Gastrocnemius medialis (tissue), 4 donors: ENCODE results near the gene SRGAP2B. TPM values are rescaled to one million over a fixed set of nuclear protein-coding genes. Genes with fewer than 3 reads are reported as not detected.
"Not testable (repeated sequence)": the region's sequence is repeated elsewhere in the genome, so short reads cannot be mapped to it uniquely, and the experiment has no call there.

Experiments used
- ATAC-seq, 2 donors: fragments of 150-250 bp; one replicate each; pipeline ENCODE4 v1.9.1; 2016
- DNase-seq, 2 donors: peaks; one replicate each; pipeline ENCODE4 v3.0.0-alpha.2; 2019
- H3K27ac ChIP-seq, 4 donors: fragments of 200-600 bp; sonication (generic); 1 replicate in 1 of 4; 2 replicates in 3 of 4; pipeline ENCODE4 v1.5.1; 2016 to 2018; ENCODE audit warnings: mild to moderate bottlenecking in 2 of 4, moderate library complexity in 1 of 4
- H3K27me3 ChIP-seq, 3 donors: fragments of 200-600 bp; sonication (generic) in 2 of 3; 1 replicate in 1 of 3; 2 replicates in 2 of 3; pipeline versions ENCODE4 v1.5.1 to v1.6.0; 2016 to 2019; ENCODE audit warnings: mild to moderate bottlenecking in 1 of 3, moderate library complexity in 1 of 3
- H3K36me3 ChIP-seq, 2 donors: fragments of 200-600 bp; sonication (generic) in 1 of 2; one replicate each; pipeline ENCODE4 v1.5.1; 2017 to 2018
- H3K4me1 ChIP-seq, 2 donors: fragments of 200-600 bp; sonication (generic) in 1 of 2; one replicate each; pipeline ENCODE4 v1.5.1; 2016 to 2017; ENCODE audit warnings: mild to moderate bottlenecking in 2 of 2
- H3K4me3 ChIP-seq, 4 donors: fragments of 200-600 bp; sonication (generic) in 3 of 4; 1 replicate in 1 of 4; 2 replicates in 3 of 4; pipeline ENCODE4 v1.5.1; 2016 to 2019; ENCODE audit warnings: mild to moderate bottlenecking in 2 of 4
- H3K9me3 ChIP-seq, 3 donors: fragments of 200-600 bp; sonication (generic) in 2 of 3; 1 replicate in 1 of 3; 2 replicates in 2 of 3; pipeline ENCODE4 v1.5.1; 2016 to 2019
- in situ Hi-C, 4 donors: fragments of 200-750 bp; cut with MboI; loops; one replicate each; pipeline versions ENCODE4 v1.15.0 to v1.8.0; 2017; ENCODE audit warnings: low sequenced_read_pairs in 4 of 4
- intact Hi-C: fragments of 100-400 bp; cut with DNase I; formaldehyde crosslinking; loops from one replicate; pipeline ENCODE4 v1.15.1; 2023; ENCODE audit warnings: low total_unique reads
- total RNA-seq, 4 donors: library from RNA; depleted of rRNA; stranded (reverse); fragments of >200 nt; gene quantifications; one replicate each; pipeline versions ENCODE4 v1.1.0 to v1.2.3, GENCODE V29; 2016

SRGAP2B gene
- total RNA-seq, 4 donors from 2014 or later: 1.4 to 10.5 (median 3.3) TPM

DNA sequence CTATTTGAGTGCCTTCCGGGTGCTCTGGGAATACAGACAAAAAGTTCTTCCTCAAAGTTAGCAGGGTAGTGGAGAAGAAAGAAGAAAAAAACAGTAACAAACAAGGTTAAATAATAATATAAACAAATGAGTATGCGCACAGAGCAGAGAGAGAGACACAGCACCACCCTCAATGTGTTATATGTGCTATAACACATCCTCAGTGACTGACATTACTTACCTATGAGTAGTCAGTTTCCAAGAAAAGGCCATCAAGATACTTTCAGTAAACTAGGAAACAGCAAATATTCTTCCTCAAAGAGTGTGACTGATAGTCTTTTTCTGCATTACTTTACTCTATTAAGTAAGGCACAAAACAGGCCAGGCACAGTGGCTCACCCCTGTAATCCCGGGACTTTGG is 93.7 kb downstream of the SRGAP2B start:
- intact Hi-C loops, H3K36me3 ChIP-seq, H3K27ac ChIP-seq, H3K27me3 ChIP-seq, DNase-seq, H3K4me1 ChIP-seq, H3K9me3 ChIP-seq, H3K4me3 ChIP-seq, ATAC-seq, in situ Hi-C loops: not testable (repeated sequence)

DNA sequence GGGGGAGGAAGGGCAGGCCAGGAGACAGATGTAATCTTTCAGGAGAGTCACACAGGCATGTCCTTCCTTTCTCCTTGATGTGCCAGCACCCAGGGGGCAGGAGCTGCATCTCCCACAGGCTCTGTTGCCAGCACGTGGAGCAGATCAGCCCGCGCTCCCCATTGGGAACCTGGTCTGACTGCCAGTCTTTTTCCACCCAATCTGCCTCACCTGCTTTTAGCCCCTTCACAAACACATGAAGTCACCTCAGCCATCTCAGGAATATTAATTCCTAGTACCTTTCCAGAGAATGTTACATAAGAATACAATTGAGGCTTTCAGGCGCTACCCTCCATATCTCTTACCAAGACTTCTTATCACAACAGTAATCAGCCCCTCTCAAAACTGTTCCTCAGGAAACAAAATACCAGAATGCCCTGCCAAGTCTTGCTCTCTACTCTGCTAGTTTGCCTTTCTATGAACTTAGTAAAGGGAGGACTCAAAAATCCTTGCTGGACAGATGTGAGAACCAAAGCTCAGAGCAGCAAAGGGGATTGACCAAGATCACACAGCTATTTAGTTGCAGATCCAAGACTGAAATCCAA is 94.3 kb downstream of the SRGAP2B start:
- H3K4me3 ChIP-seq, H3K9me3 ChIP-seq, in situ Hi-C loops, intact Hi-C loops, H3K27me3 ChIP-seq, H3K36me3 ChIP-seq, ATAC-seq, H3K27ac ChIP-seq, H3K4me1 ChIP-seq, DNase-seq: not testable (repeated sequence)

- H3K4me1 ChIP-seq, in situ Hi-C loops, H3K9me3 ChIP-seq, intact Hi-C loops, ATAC-seq, H3K27ac ChIP-seq, H3K4me3 ChIP-seq, DNase-seq, H3K27me3 ChIP-seq, H3K36me3 ChIP-seq: not testable (repeated sequence)
Measured at GRCh38 chr1:145000074-145000742, 94.9 kb downstream of the SRGAP2B start.

- DNase-seq, H3K27ac ChIP-seq, H3K27me3 ChIP-seq, in situ Hi-C loops, ATAC-seq, H3K9me3 ChIP-seq, intact Hi-C loops, H3K4me3 ChIP-seq, H3K4me1 ChIP-seq, H3K36me3 ChIP-seq: not testable (repeated sequence)
Measured at GRCh38 chr1:144998981-144999273, 96.2 kb downstream of the SRGAP2B start.

- H3K36me3 ChIP-seq, ATAC-seq, in situ Hi-C loops, DNase-seq, intact Hi-C loops, H3K27ac ChIP-seq, H3K9me3 ChIP-seq, H3K27me3 ChIP-seq, H3K4me1 ChIP-seq, H3K4me3 ChIP-seq: not testable (repeated sequence)
Measured at GRCh38 chr1:144998134-144998980, 96.8 kb downstream of the SRGAP2B start.

GRCh38 chr1:144995833-144996410 is 99.2 kb downstream of the SRGAP2B start:
- intact Hi-C loops, in situ Hi-C loops, H3K4me3 ChIP-seq, H3K4me1 ChIP-seq, H3K36me3 ChIP-seq, DNase-seq, H3K27ac ChIP-seq, H3K27me3 ChIP-seq, H3K9me3 ChIP-seq: not testable (repeated sequence)
- ATAC-seq: peak in 1 of 2 donors; percentile 53

DNA sequence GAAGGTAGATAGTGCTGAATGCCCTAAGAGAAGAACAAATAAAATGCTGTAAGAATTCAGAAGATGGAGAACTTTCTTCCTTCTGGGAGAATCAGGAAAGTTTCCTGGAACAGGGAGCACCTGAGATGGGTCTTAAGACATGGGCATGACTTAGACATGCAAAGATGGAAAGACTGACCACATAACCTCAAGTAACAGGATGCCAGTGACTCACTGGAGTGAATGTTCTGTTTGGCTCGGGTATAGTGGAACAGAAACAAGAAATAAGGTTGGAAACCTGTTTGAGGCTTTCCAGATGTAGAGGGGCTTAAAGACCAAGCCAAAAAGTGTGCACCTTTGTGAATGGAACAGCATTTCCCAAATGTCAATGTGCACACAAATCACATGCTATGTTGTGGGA is 102.2 kb downstream of the SRGAP2B start:
- intact Hi-C loops, H3K4me3 ChIP-seq, in situ Hi-C loops, H3K27me3 ChIP-seq, DNase-seq, H3K4me1 ChIP-seq, H3K9me3 ChIP-seq, H3K36me3 ChIP-seq, ATAC-seq, H3K27ac ChIP-seq: not testable (repeated sequence)

DNA sequence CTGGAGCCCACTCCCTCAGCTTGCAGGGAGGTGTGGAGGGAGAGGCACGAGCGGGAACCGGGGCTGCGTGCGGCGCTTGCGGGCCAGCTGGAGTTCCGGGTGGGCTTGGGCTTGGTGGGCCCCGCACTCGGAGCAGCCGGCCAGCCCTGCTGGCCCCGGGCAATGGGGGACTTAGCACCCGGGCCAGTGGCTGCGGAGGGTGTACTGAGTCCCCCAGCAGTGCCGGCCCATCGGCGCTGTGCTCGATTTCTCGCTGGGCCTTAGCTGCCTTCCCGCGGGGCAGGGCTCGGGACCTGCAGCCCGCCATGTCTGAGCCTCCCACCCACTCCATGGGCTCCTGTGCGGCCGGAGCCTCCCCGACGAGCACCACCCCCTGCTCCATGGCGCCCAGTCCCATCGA is 104.5 kb downstream of the SRGAP2B start:
- intact Hi-C loops, in situ Hi-C loops, H3K4me3 ChIP-seq, H3K27ac ChIP-seq, H3K36me3 ChIP-seq, ATAC-seq, H3K9me3 ChIP-seq, H3K27me3 ChIP-seq, DNase-seq, H3K4me1 ChIP-seq: not testable (repeated sequence)

DNA sequence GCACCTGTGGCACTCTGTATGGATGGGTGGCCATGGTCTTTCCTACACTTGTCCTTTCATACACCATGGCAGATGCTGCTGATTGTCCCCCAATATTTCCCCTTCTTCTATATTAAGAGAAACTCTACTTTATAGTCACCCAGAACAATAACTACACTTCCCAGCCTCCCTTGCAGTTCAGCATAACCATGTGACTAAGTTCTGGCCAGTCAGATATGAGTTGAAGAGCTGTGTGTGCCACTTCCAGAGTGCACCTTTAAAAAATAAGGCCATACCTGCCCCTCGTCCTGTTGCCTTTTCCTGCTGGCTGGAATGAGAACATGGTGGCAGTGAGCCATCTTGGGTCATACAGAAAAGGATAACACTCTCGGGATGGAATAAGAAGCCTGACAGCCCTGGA is 108.0 kb downstream of the SRGAP2B start:
- H3K27me3 ChIP-seq, in situ Hi-C loops, H3K4me3 ChIP-seq, H3K9me3 ChIP-seq, intact Hi-C loops, H3K36me3 ChIP-seq, H3K4me1 ChIP-seq, DNase-seq, ATAC-seq, H3K27ac ChIP-seq: not testable (repeated sequence)

DNA sequence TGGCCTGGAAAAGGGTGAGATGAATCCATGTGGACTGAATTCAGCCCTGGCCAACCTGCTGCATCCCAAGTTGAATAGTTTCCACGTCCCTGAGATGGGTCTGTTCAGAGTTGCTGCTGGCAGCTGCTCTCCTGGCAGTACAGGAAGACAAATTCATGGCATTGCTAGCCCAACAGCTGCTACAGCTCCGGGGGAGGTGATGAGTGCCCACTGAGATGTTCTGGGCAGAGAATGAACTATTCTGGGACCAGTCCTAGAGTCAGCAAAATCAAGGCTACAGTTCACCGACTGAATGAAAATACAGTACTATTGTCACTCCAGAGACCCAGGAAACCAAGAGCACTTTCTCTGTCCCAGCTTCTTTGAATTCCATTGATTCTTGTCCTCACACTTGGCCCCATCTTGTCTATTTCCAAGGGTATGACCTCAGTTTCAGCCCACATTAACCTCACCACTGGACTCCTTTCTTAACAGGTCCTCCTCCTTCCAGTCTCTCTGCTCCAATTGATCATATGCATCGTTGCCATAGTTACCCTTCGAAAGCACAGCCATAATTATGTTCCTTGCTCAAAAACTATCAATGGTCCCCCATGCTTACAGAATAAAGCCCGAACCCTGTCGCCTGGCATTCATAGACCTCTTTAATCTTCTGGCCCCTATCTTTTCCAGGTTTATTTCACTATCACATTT is 108.8 kb downstream of the SRGAP2B start:
- H3K36me3 ChIP-seq, in situ Hi-C loops, H3K27ac ChIP-seq, intact Hi-C loops, H3K4me3 ChIP-seq, DNase-seq, H3K4me1 ChIP-seq, H3K9me3 ChIP-seq, H3K27me3 ChIP-seq: not testable (repeated sequence)
- ATAC-seq: peak; percentile 42 to 52

DNA sequence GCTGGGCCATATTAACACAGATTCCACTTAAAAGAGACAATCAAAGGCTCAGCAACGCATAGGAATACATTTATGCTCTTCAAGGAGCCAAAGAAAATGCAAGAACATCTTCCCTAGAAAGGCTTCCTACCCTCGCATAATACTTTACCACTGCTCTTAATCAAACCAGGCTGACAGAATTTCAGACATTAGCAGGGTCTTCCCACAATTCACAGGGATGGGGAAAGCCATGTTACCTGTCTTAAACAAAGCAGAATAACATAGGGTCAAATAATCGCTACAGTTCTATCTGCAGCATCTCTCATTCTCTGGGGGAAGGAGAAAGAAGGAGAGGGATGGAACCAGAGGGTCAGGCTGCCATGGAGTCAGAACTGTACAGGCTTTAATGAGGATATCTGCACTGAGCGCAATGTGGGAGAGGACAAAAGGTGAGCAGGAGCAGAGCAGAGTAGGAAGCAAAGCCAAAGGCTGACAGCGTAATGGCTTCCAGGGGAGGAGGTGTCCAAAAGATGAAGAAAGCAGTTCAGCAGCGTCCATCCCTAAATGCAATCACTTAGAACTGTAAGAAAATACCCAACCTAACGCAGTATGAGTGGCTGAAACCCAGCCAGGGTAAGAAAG is 109.5 kb downstream of the SRGAP2B start:
- H3K27me3 ChIP-seq, H3K9me3 ChIP-seq, intact Hi-C loops, H3K36me3 ChIP-seq, H3K4me3 ChIP-seq, H3K27ac ChIP-seq, in situ Hi-C loops, H3K4me1 ChIP-seq, DNase-seq: not testable (repeated sequence)
- ATAC-seq: peak in 1 of 2 donors; percentile 16
